Uterus (tissue), 2 donors: ENCODE measurements around the gene PDK4.

ENCODE experiments used
- CTCF ChIP-seq, 4 experiments: fragments of 200-600 bp in 2 of 4; fragments of 450-650 bp in 2 of 4; sonication (generic) in 2 of 4; IDR thresholded peaks; one replicate each; pipeline ENCODE4 v1.5.1; 2016 to 2019; ENCODE audit warnings: antibody characterized with exemption in 4 of 4, mild to moderate bottlenecking in 2 of 4, moderate library complexity in 1 of 4
- POLR2A ChIP-seq, 2 donors: fragments of 450-650 bp; IDR thresholded peaks; one replicate each; pipeline ENCODE4 v1.6.1; 2016; ENCODE audit warnings: antibody characterized with exemption in 2 of 2, mild to moderate bottlenecking in 1 of 2, moderate library complexity in 1 of 2

- TF ChIP-seq CTCF (IDR thresholded peaks at IDR 0.05) (peak; percentile 75 to 87 (median 82)), POLR2A (IDR thresholded peaks at IDR 0.05) (no peak)
Observed at GRCh38 chr7:95545007-95545615, 51.2 kb downstream of the PDK4 start.
